SK-N-SH (cell line): ENCODE data around the gene RPS8. TPM values are rescaled to one million over a fixed set of nuclear protein-coding genes. Genes with fewer than 3 reads are reported as not detected.

Experiments
- CTCF ChIA-PET: fragments of 300-600, 350-600 bp; formaldehyde crosslinking; extraction: SDS; loops from one replicate; lab custom pipeline; 2021; lab: Yijun Ruan, JAX
- POLR2A ChIA-PET: fragments of 350-600 bp; sonication (Branson Sonifier 250); formaldehyde crosslinking; extraction: SDS; loops from one replicate; lab custom pipeline; 2020; ENCODE audit warnings: antibody characterized with exemption, inconsistent platforms; lab: Yijun Ruan, JAX
- DNase-seq: peaks from one replicate; pipeline ENCODE4 v3.0.0; 2012
- H2AFZ ChIP-seq: fragments of 200-600 bp; sonication (generic); 2 replicates; pipeline ENCODE4 v1.8.1; 2016; ENCODE audit warnings: antibody characterized with exemption, mild to moderate bottlenecking, low read depth
- H3F3A ChIP-seq: fragments of 200-600 bp; sonication (generic); replicated peaks from 2 replicates; pipeline ENCODE3; 2016; ENCODE audit warnings: antibody characterized with exemption, mild to moderate bottlenecking; ENCODE audit not compliant: insufficient read depth
- H3K27ac ChIP-seq, 2 experiments: fragments of 200-500 bp in 1 of 2; fragments of 200-600 bp in 1 of 2; sonication (Bioruptor generic) in 1 of 2; sonication (generic), shearing (Covaris generic) in 1 of 2; 2 replicates each; pipeline versions ENCODE4 v1.5.1 to v1.6.1; 2014 to 2016; ENCODE audit warnings: low read depth in 2 of 2, inconsistent platforms in 1 of 2, low read length in 1 of 2, mild to moderate bottlenecking in 1 of 2, mixed read lengths in 1 of 2
- H3K27me3 ChIP-seq: fragments of 200-600 bp; sonication (generic), shearing (Covaris generic); 2 replicates; pipeline ENCODE4 v1.6.1; 2016; ENCODE audit warnings: mixed run types; ENCODE audit not compliant: insufficient read depth
- H3K36me3 ChIP-seq, 2 experiments: fragments of 200-500 bp in 1 of 2; fragments of 200-600 bp in 1 of 2; sonication (Bioruptor generic) in 1 of 2; sonication (generic) in 1 of 2; replicated peaks in 1 of 2; 2 replicates each; pipeline versions ENCODE3 to v1.5.1; 2014 to 2016; ENCODE audit warnings: low read length in 1 of 2, mild to moderate bottlenecking in 1 of 2; ENCODE audit not compliant: insufficient read depth in 2 of 2, control insufficient read depth in 1 of 2
- H3K4me1 ChIP-seq, 2 experiments: fragments of 200-500 bp in 1 of 2; fragments of 200-600 bp in 1 of 2; sonication (Bioruptor generic) in 1 of 2; sonication (generic), shearing (Covaris generic) in 1 of 2; 2 replicates each; pipeline versions ENCODE4 v1.5.1 to v1.6.1; 2014 to 2016; ENCODE audit warnings: low read depth in 1 of 2, low read length in 1 of 2, mixed run types in 1 of 2; ENCODE audit not compliant: insufficient read depth in 2 of 2, control insufficient read depth in 1 of 2
- H3K4me2 ChIP-seq: fragments of 200-600 bp; sonication (generic), shearing (Covaris generic); 2 replicates; pipeline ENCODE4 v1.6.1; 2017; ENCODE audit warnings: mixed run types
- H3K4me3 ChIP-seq, 2 experiments: fragments of 200-500 bp in 1 of 2; fragments of 200-600 bp in 1 of 2; sonication (Bioruptor generic) in 1 of 2; sonication (generic), shearing (Covaris generic) in 1 of 2; 2 replicates each; pipeline versions ENCODE4 v1.5.1 to v1.8.1; 2014 to 2016; ENCODE audit warnings: low read depth in 2 of 2, inconsistent platforms in 1 of 2, low read length in 1 of 2, mild to moderate bottlenecking in 1 of 2, mixed read lengths in 1 of 2, moderate library complexity in 1 of 2
- H3K79me2 ChIP-seq: fragments of 200-600 bp; sonication (generic); 2 replicates; pipeline ENCODE4 v1.8.1; 2017; ENCODE audit warnings: mild to moderate bottlenecking; ENCODE audit not compliant: insufficient read depth
- H3K9ac ChIP-seq: fragments of 200-600 bp; sonication (generic); 2 replicates; pipeline ENCODE4 v1.6.1; 2017; ENCODE audit warnings: mixed run types
- H3K9me2 ChIP-seq: fragments of 200-600 bp; sonication (generic); 2 replicates; pipeline ENCODE4 v1.6.1; 2017; ENCODE audit warnings: mixed run types
- H3K9me3 ChIP-seq: fragments of 200-600 bp; sonication (generic); 2 replicates; pipeline ENCODE4 v1.6.1; 2017; ENCODE audit warnings: mixed run types, mild to moderate bottlenecking, moderate library complexity
- H4K20me1 ChIP-seq: fragments of 200-600 bp; sonication (generic); 2 replicates; pipeline ENCODE4 v1.6.1; 2017; ENCODE audit warnings: mild to moderate bottlenecking, mixed run types; ENCODE audit not compliant: insufficient read depth
- EP300 ChIP-seq, 2 experiments: IDR thresholded peaks; 2 replicates each; pipeline versions ENCODE4 v1.4.0 to v1.6.1; 2012; ENCODE audit warnings: borderline replicate concordance in 1 of 2, low read depth in 1 of 2, low read length in 1 of 2
- FOSL2 ChIP-seq: IDR thresholded peaks from 2 replicates; pipeline ENCODE4 v1.4.0; 2012; ENCODE audit warnings: low read depth, mild to moderate bottlenecking, moderate library complexity, borderline replicate concordance
- FOXJ3 ChIP-seq: sonication (generic); formaldehyde crosslinking; IDR thresholded peaks from 2 replicates; pipeline ENCODE4 v1.5.1; 2020; ENCODE audit warnings: mild to moderate bottlenecking, missing genetic modification reagents
- GABPA ChIP-seq: IDR thresholded peaks from 2 replicates; pipeline ENCODE4 v1.4.0; 2012; ENCODE audit warnings: low read depth, mild to moderate bottlenecking
- GATA2 ChIP-seq: sonication (generic); formaldehyde crosslinking; IDR thresholded peaks from 2 replicates; pipeline ENCODE4 v1.5.0; 2020; ENCODE audit warnings: mild to moderate bottlenecking, missing genetic modification reagents
- JUND ChIP-seq: IDR thresholded peaks from 2 replicates; pipeline ENCODE4 v1.4.0; 2012
- MXI1 ChIP-seq: IDR thresholded peaks from 2 replicates; pipeline ENCODE4 v1.6.1; 2012; ENCODE audit warnings: mild to moderate bottlenecking, low read depth, low read length, improper control_type of control experiment
- NFIC ChIP-seq: IDR thresholded peaks from 2 replicates; pipeline ENCODE4 v1.4.0; 2012; ENCODE audit warnings: borderline replicate concordance
- NRF1 ChIP-seq: IDR thresholded peaks from 2 replicates; pipeline ENCODE4 v1.6.1; 2012; ENCODE audit warnings: low read depth, mild to moderate bottlenecking, low read length
- PBX3 ChIP-seq: IDR thresholded peaks from 2 replicates; pipeline ENCODE4; 2012
- POLR2AphosphoS5 ChIP-seq: IDR thresholded peaks from 2 replicates; pipeline ENCODE4 v1.6.1; 2012; ENCODE audit warnings: low read depth, low read length
- RCOR1 ChIP-seq: fragments of 150-350 bp; IDR thresholded peaks from 2 replicates; pipeline ENCODE4 v1.6.1; 2017; ENCODE audit warnings: antibody characterized with exemption, low read length
- RFX5 ChIP-seq: IDR thresholded peaks from 2 replicates; pipeline ENCODE4 v1.6.1; 2012; ENCODE audit warnings: mild to moderate bottlenecking, improper control_type of control experiment, low read length
- SIN3A ChIP-seq: IDR thresholded peaks from 2 replicates; pipeline ENCODE4 v1.6.1; 2012; ENCODE audit warnings: low read depth, mild to moderate bottlenecking, low read length, moderate library complexity, borderline replicate concordance
- SMC3 ChIP-seq: IDR thresholded peaks from 2 replicates; pipeline ENCODE4 v1.6.1; 2012; ENCODE audit warnings: low read depth, low read length, improper control_type of control experiment
- TEAD4 ChIP-seq: IDR thresholded peaks from 2 replicates; pipeline ENCODE4 v1.4.0; 2012; ENCODE audit warnings: mild to moderate bottlenecking, borderline replicate concordance; ENCODE audit not compliant: insufficient read depth
- YY1 ChIP-seq: IDR thresholded peaks from 2 replicates; pipeline ENCODE4 v1.4.0; 2012; ENCODE audit warnings: low read depth, mild to moderate bottlenecking
- WGBS: methylation state at CpG from one replicate; pipeline ENCODE4 v1.1.6; 2017; ENCODE audit warnings: low lambda C conversion rate; 5-methylcytosine and 5-hydroxymethylcytosine counted together
- polyA plus RNA-seq, 3 experiments: library from polyadenylated mRNA; depleted of rRNA; stranded (reverse); fragments of >200 nt; gene quantifications; 2 replicates each; pipeline ENCODE4 v1.2.3, GENCODE V29; 2012
- TF ChIP-seq, protein P1 (sequence below): IDR thresholded peaks from 2 replicates; pipeline ENCODE4 v1.4.0; 2012; ENCODE audit warnings: low read depth, borderline replicate concordance
- TF ChIP-seq, protein P2 (sequence below): fragments of 150-350 bp; IDR thresholded peaks from 2 replicates; pipeline ENCODE4 v1.6.1; 2017; ENCODE audit warnings: antibody characterized with exemption, low read length, low read depth, borderline replicate concordance
- TF ChIP-seq, protein P3 (sequence below): IDR thresholded peaks from 2 replicates; pipeline ENCODE4 v1.6.1; 2012; ENCODE audit warnings: mild to moderate bottlenecking, low read depth, low read length, moderate library complexity

The RPS8 gene
- polyA plus RNA-seq, 1 of the 3 experiments (the other 2 are of a cell fraction): 3,303 TPM

DNA sequence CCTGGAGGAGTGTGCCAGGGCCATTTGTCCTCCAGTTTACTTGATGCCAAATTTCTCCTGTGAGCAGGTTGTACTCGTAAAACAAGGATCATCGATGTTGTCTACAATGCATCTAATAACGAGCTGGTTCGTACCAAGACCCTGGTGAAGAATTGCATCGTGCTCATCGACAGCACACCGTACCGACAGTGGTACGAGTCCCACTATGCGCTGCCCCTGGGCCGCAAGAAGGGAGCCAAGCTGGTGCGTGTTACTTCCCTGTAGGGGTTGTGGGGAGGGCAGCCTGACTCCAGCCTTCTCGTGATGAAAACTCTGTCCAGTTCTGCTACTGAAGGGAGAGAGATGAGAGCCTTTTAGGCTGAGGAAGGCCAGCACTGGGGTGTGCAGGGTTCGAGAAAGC, 2.2 kb downstream of the RPS8 start:
- TF ChIP-seq EP300 (IDR thresholded peaks at IDR 0.05; ENCODE audit: borderline replicate concordance in 1 of 2, low read depth in 1 of 2, low read length in 1 of 2) (no peak), SMC3 (no peak), FOSL2 (no peak), RCOR1 (no peak), PBX3 (no peak), NFIC (no peak), GATA2 (no peak), SIN3A (no peak), POLR2AphosphoS5 (no peak), FOXJ3 (CRISPR knock-in tag) (no peak), GABPA (no peak), RFX5 (no peak), TEAD4 (no peak), YY1 (no peak), MXI1 (no peak), JUND (no peak), NRF1 (no peak)
- TF ChIP-seq, protein P1, sequence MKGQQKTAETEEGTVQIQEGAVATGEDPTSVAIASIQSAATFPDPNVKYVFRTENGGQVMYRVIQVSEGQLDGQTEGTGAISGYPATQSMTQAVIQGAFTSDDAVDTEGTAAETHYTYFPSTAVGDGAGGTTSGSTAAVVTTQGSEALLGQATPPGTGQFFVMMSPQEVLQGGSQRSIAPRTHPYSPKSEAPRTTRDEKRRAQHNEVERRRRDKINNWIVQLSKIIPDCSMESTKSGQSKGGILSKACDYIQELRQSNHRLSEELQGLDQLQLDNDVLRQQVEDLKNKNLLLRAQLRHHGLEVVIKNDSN: no peak
- TF ChIP-seq, protein P2, sequence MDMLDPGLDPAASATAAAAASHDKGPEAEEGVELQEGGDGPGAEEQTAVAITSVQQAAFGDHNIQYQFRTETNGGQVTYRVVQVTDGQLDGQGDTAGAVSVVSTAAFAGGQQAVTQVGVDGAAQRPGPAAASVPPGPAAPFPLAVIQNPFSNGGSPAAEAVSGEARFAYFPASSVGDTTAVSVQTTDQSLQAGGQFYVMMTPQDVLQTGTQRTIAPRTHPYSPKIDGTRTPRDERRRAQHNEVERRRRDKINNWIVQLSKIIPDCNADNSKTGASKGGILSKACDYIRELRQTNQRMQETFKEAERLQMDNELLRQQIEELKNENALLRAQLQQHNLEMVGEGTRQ: no peak
- TF ChIP-seq, protein P3, sequence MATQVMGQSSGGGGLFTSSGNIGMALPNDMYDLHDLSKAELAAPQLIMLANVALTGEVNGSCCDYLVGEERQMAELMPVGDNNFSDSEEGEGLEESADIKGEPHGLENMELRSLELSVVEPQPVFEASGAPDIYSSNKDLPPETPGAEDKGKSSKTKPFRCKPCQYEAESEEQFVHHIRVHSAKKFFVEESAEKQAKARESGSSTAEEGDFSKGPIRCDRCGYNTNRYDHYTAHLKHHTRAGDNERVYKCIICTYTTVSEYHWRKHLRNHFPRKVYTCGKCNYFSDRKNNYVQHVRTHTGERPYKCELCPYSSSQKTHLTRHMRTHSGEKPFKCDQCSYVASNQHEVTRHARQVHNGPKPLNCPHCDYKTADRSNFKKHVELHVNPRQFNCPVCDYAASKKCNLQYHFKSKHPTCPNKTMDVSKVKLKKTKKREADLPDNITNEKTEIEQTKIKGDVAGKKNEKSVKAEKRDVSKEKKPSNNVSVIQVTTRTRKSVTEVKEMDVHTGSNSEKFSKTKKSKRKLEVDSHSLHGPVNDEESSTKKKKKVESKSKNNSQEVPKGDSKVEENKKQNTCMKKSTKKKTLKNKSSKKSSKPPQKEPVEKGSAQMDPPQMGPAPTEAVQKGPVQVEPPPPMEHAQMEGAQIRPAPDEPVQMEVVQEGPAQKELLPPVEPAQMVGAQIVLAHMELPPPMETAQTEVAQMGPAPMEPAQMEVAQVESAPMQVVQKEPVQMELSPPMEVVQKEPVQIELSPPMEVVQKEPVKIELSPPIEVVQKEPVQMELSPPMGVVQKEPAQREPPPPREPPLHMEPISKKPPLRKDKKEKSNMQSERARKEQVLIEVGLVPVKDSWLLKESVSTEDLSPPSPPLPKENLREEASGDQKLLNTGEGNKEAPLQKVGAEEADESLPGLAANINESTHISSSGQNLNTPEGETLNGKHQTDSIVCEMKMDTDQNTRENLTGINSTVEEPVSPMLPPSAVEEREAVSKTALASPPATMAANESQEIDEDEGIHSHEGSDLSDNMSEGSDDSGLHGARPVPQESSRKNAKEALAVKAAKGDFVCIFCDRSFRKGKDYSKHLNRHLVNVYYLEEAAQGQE: no peak
- TF ChIP-seq, all 33 proteins: peak for 0
- Histone ChIP-seq H4K20me1 (peaks cover 41% of the 10 kb centered on the region), H3K4me3 (peak overlapping the region; percentile 54 to 79), H3K27ac (0 out of 4 replicates have a peak overlapping the region, but pooled peaks of 1 of the 2 experiments have one; percentile 12), H3K9me2 (no peaks in the 10 kb centered on the region), H3K4me2 (peak overlapping the region; percentile 98), H3K4me1 (peaks cover 14 to 16% of the 10 kb centered on the region in 2 experiments; a peak in 3 of 4 replicates), H3K27me3 (no peaks in the 10 kb centered on the region), H3K79me2 (peaks cover 56% of the 10 kb centered on the region), H3K36me3 (peaks cover 22 to 58% of the 10 kb centered on the region in 2 experiments), H3F3A (peaks cover 72% of the 10 kb centered on the region), H3K9ac (peak overlapping the region; percentile 93), H3K9me3 (no peaks in the 10 kb centered on the region), H2AFZ (no peak overlapping the region)
- ChIA-PET CTCF (interaction anchor here (0.7 to 1.1 kb wide), 3 partner anchors 9 to 65 kb away, joined by 3 to 7 read pairs (median 5); no protein-coding TSS in a partner anchor), POLR2A (interaction anchor here (1.1 kb wide), 1 partner anchor 15 kb away, joined by 3 read pairs; no protein-coding TSS in a partner anchor)
- 72% methylated on average over 13 of the region's 14 CpGs for WGBS
- DNase-seq: no peak
